CD4-positive, alpha-beta T cell (primary cell): Measurements from ENCODE around the gene TMEM74B. TPM values are rescaled to one million over a fixed set of nuclear protein-coding genes. Genes with fewer than 3 reads are reported as not detected.

Source experiments
- ATAC-seq: fragments of 200-7000 bp; cut with Tn5 transposase; one replicate; pipeline ENCODE4 v1.10.0; 2022; ENCODE audit warnings: mild to moderate bottlenecking; ENCODE audit not compliant: poor library complexity
- CTCF ChIA-PET: fragments of 350-600 bp; sonication (Branson Sonifier 250); formaldehyde crosslinking; loops from one replicate; lab custom pipeline; 2021; ENCODE audit warnings: antibody characterized with exemption, inconsistent platforms; lab: Charles Lee
- POLR2A ChIA-PET: fragments of 350-600 bp; sonication (Branson Sonifier 250); formaldehyde crosslinking; loops from one replicate; lab custom pipeline; 2021; ENCODE audit warnings: antibody characterized with exemption, inconsistent platforms; lab: Charles Lee
- DNase-seq, 14 experiments: peaks; one replicate each; pipeline ENCODE4 v3.0.0-alpha.2; 2013 to 2020; ENCODE audit warnings: mixed read lengths in 2 of 14
- H3K27ac ChIP-seq, 2 donors: one replicate each; pipeline versions ENCODE4 v1.5.1 to v1.7.0; 2013; ENCODE audit warnings: low read length in 2 of 2, low read depth in 1 of 2, mild to moderate bottlenecking in 1 of 2
- H3K27me3 ChIP-seq, 2 experiments: 1 replicate in 1 of 2; 2 replicates in 1 of 2; pipeline versions ENCODE4 v1.6.1 to v1.7.0; 2013; ENCODE audit warnings: low read length in 2 of 2, control low read depth in 1 of 2, mild to moderate bottlenecking in 1 of 2, moderate library complexity in 1 of 2; ENCODE audit not compliant: insufficient read depth in 2 of 2, control insufficient read depth in 1 of 2
- H3K36me3 ChIP-seq: one replicate; pipeline ENCODE4 v1.6.1; 2013; ENCODE audit warnings: low read length, control low read depth; ENCODE audit not compliant: insufficient read depth
- H3K4me1 ChIP-seq: one replicate; pipeline ENCODE4 v1.6.1; 2013; ENCODE audit warnings: low read length, control low read depth; ENCODE audit not compliant: insufficient read depth
- H3K4me3 ChIP-seq: one replicate; pipeline ENCODE4 v1.5.1; 2013; ENCODE audit warnings: mild to moderate bottlenecking, low read length, moderate library complexity
- H3K9me3 ChIP-seq, 2 experiments: 1 replicate in 1 of 2; 2 replicates in 1 of 2; pipeline versions ENCODE4 v1.6.1 to v1.7.0; 2013; ENCODE audit warnings: low read length in 2 of 2, mild to moderate bottlenecking in 2 of 2, control low read depth in 1 of 2, moderate library complexity in 1 of 2; ENCODE audit not compliant: control insufficient read depth in 1 of 2, insufficient read depth in 1 of 2
- H3K27ac Mint-ChIP-seq: one replicate; pipeline ENCODE4 v1.8.0; 2020; ENCODE audit warnings: mixed read lengths
- H3K27me3 Mint-ChIP-seq: one replicate; pipeline ENCODE4 v1.8.0; 2021; ENCODE audit warnings: mixed read lengths
- H3K36me3 Mint-ChIP-seq: one replicate; pipeline ENCODE4 v1.8.0; 2021; ENCODE audit warnings: low read depth, mixed read lengths
- H3K4me1 Mint-ChIP-seq: one replicate; pipeline ENCODE4 v1.8.0; 2021; ENCODE audit warnings: low read depth, mixed read lengths
- H3K4me3 Mint-ChIP-seq: one replicate; pipeline ENCODE4 v1.8.0; 2020; ENCODE audit warnings: mild to moderate bottlenecking, mixed read lengths
- H3K9me3 Mint-ChIP-seq: one replicate; pipeline ENCODE4 v1.8.0; 2020; ENCODE audit warnings: mixed read lengths
- CTCF ChIP-seq: fragments of 200-600 bp; IDR thresholded peaks from one replicate; pipeline ENCODE4 v1.8.0; 2022; ENCODE audit warnings: antibody characterized with exemption, mild to moderate bottlenecking
- intact Hi-C, 2 experiments: fragments of 100-400 bp; cut with DNase I in 1 of 2; cut with micrococcal nuclease in 1 of 2; formaldehyde crosslinking; loops; one replicate each; pipeline versions ENCODE4 v1.15.1 to v1.9.0; 2023 to 2025; cut with DNase I, micrococcal nuclease
- total RNA-seq, 174 experiments: library from RNA in 2 of 174; stranded (reverse) in 2 of 174; gene quantifications; one replicate each; pipeline ENCODE4 v1.2.3 and lab custom pipeline; 2021 to 2026

TMEM74B gene
- total RNA-seq, 2 experiments from 2014 or later, result 0.17 TPM; not detected in 1

- ChIA-PET POLR2A (interaction anchor here (0.7 to 1.8 kb wide), 6 partner anchors 9 to 75 kb away, joined by 3 to 8 read pairs (median 4); partner anchors contain the start of gene SNPH), CTCF (interaction anchor here (1.0 to 5.6 kb wide), 3 partner anchors 13 to 41 kb away, joined by 4 to 20 read pairs (median 4); partner anchors contain the start of gene SNPH)
- Mint-ChIP-seq H3K27ac (peak within 1 kb of the TSS; percentile 53), H3K36me3 (no peaks in the 10 kb centered on the region), H3K27me3 (peaks cover 21% of the 10 kb centered on the region), H3K4me1 (peaks cover 19% of the 10 kb centered on the region), H3K9me3 (peaks cover 3% of the 10 kb centered on the region), H3K4me3 (peak within 1 kb of the TSS; percentile 92)
- ATAC-seq, result peak; percentile 80
- intact Hi-C loops, result loop anchor here (1.0 to 10.0 kb wide), 6 partner anchors 40 to 879 kb away; partner anchors contain the start of genes SNPH (in 2 of the 2), FKBP1A (in 1 of the 2), NSFL1C (in 1 of the 2) and STK35 (in 1 of the 2)
- Histone ChIP-seq H3K36me3 (no peaks in the 10 kb centered on the region), H3K27ac (peak within 1 kb of the TSS in 1 of 2 donors; percentile 22), H3K4me1 (peaks cover 18% of the 10 kb centered on the region), H3K27me3 (peaks cover 0 to 15% of the 10 kb centered on the region in 2 experiments), H3K4me3 (peak within 1 kb of the TSS; percentile 77), H3K9me3 (peaks cover 0 to 12% of the 10 kb centered on the region in 2 experiments)
- no peak for TF ChIP-seq CTCF
- peak; percentile 73 to 92 (median 80) for DNase-seq
Measured at GRCh38 chr20:1225783-1226654, 41.2 kb upstream of the TMEM74B start, which contains the start of gene RAD21L1. RAD21L1 (plus strand) TSS chr20:1226044; CDS start chr20:1228454, 2,410 bp downstream.

- POLR2A ChIA-PET, result interaction anchor here (0.7 to 1.8 kb wide), 7 partner anchors 8 to 100 kb away, joined by 3 to 8 read pairs (median 3); partner anchors contain the start of gene SNPH
- H3K4me1 ChIP-seq, result peaks cover 18% of the 10 kb centered on the region
- peak overlapping the region in 1 of 2 donors; percentile 22 for H3K27ac ChIP-seq
- intact Hi-C loops, result loop anchor here (2.0 to 10.0 kb wide), 4 partner anchors 42 to 879 kb away; partner anchors contain the start of genes NSFL1C (in 1 of the 2), SNPH (in 1 of the 2) and STK35 (in 1 of the 2)
- Mint-ChIP-seq H3K36me3 (no peaks in the 10 kb centered on the region), H3K9me3 (peaks cover 3% of the 10 kb centered on the region), H3K4me1 (peaks cover 19% of the 10 kb centered on the region), H3K4me3 (peak overlapping the region; percentile 82), H3K27ac (no peak overlapping the region), H3K27me3 (peaks cover 16% of the 10 kb centered on the region)
- H3K9me3 ChIP-seq, result peaks cover 0 to 12% of the 10 kb centered on the region in 2 experiments
- TF ChIP-seq CTCF, result no peak
- CTCF ChIA-PET, result interaction anchor here (1.2 to 5.6 kb wide), 2 partner anchors 12 to 40 kb away, joined by 4 to 20 read pairs; no protein-coding TSS in a partner anchor
- H3K36me3 ChIP-seq, result no peaks in the 10 kb centered on the region
- DNase-seq (no peak), ATAC-seq (no peak)
- peaks cover 0 to 13% of the 10 kb centered on the region in 2 experiments for H3K27me3 ChIP-seq
- H3K4me3 ChIP-seq, result peak overlapping the region; percentile 45
Measured at GRCh38 chr20:1225263-1225782, 40.5 kb upstream of the TMEM74B start.
